Activated CD4-positive, alpha-beta T cell treated with anti-CD3 and anti-CD28 coated beads for 4 hours (primary cell): ENCODE results near the gene PDLIM7.
"Not testable (repeated sequence)": the region's sequence is repeated elsewhere in the genome, so short reads cannot be mapped to it uniquely, and the experiment has no call there.

Experiments
- DNase-seq, 2 donors: peaks; one replicate each; pipeline ENCODE4 v3.0.0-alpha.2; 2020

The PDLIM7 gene

GRCh38 chr5:177490311-177490991, 7.0 kb downstream of the PDLIM7 start:
- no peak for DNase-seq

- DNase-seq, result no peak
Observed at GRCh38 chr5:177489119-177489716, 8.2 kb downstream of the PDLIM7 start.

- no peak for DNase-seq
Observed at GRCh38 chr5:177487975-177488374, 9.4 kb downstream of the PDLIM7 start.

- DNase-seq, result no peak
Observed at GRCh38 chr5:177487144-177487543, 10.3 kb downstream of the PDLIM7 start.

GRCh38 chr5:177486256-177486655, 11.1 kb downstream of the PDLIM7 start:
- no peak for DNase-seq

- DNase-seq, result not testable (repeated sequence)
Observed at GRCh38 chr5:177485753-177486152, 11.7 kb downstream of the PDLIM7 start.

- no peak for DNase-seq
Observed at GRCh38 chr5:177484902-177485549, 12.4 kb downstream of the PDLIM7 start.

- DNase-seq, result no peak
Observed at GRCh38 chr5:177483994-177484901, 13.2 kb downstream of the PDLIM7 start.

- DNase-seq, result no peak
Observed at GRCh38 chr5:177483042-177483441, 14.4 kb downstream of the PDLIM7 start.

- no peak for DNase-seq
Observed at GRCh38 chr5:177482359-177482795, 15.0 kb downstream of the PDLIM7 start.

GRCh38 chr5:177479774-177480173, 17.6 kb downstream of the PDLIM7 start:
- DNase-seq, result no peak

GRCh38 chr5:177478711-177479646, 18.4 kb downstream of the PDLIM7 start:
- peak; percentile 33 to 38 for DNase-seq

- no peak for DNase-seq
Observed at GRCh38 chr5:177477701-177478477, 19.5 kb downstream of the PDLIM7 start.

- no peak for DNase-seq
Observed at GRCh38 chr5:177476531-177477233, 20.7 kb downstream of the PDLIM7 start.

- no peak for DNase-seq
Observed at GRCh38 chr5:177475563-177476427, 21.6 kb downstream of the PDLIM7 start.

- DNase-seq, result no peak
Observed at GRCh38 chr5:177474846-177475562, 22.4 kb downstream of the PDLIM7 start.

GRCh38 chr5:177474002-177474476, 23.4 kb downstream of the PDLIM7 start:
- DNase-seq, result no peak

- DNase-seq, result no peak
Observed at GRCh38 chr5:177473443-177474001, 23.9 kb downstream of the PDLIM7 start, which contains the start of gene DBN1. TSS of gene DBN1 (minus strand) at chr5:177473634. CDS start at chr5:177473521, 113 bp downstream.
